Mesendoderm (in vitro differentiated cells): ENCODE results near the gene FOS.

Source experiments
- DNase-seq: peaks from one replicate; pipeline ENCODE4 v3.0.0; 2013
- H2AK5ac ChIP-seq: 2 replicates; pipeline ENCODE4 v1.6.1; 2013; ENCODE audit warnings: low read length, inconsistent platforms
- H2BK120ac ChIP-seq: 2 replicates; pipeline ENCODE4 v1.6.1; 2013; ENCODE audit warnings: low read depth, mild to moderate bottlenecking, low read length, moderate library complexity, mixed read lengths
- H2BK15ac ChIP-seq: replicated peaks from 2 replicates; pipeline ENCODE4 v1.6.1; 2013; ENCODE audit warnings: low read depth, mild to moderate bottlenecking, moderate library complexity
- H2BK5ac ChIP-seq: 2 replicates; pipeline ENCODE4 v1.6.1; 2013; ENCODE audit warnings: low read length, inconsistent platforms
- H3K18ac ChIP-seq: 2 replicates; pipeline ENCODE4 v1.6.1; 2013; ENCODE audit warnings: mild to moderate bottlenecking, low read length, mixed read lengths
- H3K23ac ChIP-seq: one replicate; pipeline ENCODE4 v1.6.1; 2013; ENCODE audit warnings: low read length
- H3K27ac ChIP-seq: 2 replicates; pipeline ENCODE4 v1.5.1; 2013; ENCODE audit warnings: low read depth, mild to moderate bottlenecking, inconsistent platforms, low read length, moderate library complexity
- H3K27me3 ChIP-seq: 2 replicates; pipeline ENCODE4 v1.6.1; 2013; ENCODE audit warnings: low read length, control low read depth, mild to moderate bottlenecking, inconsistent platforms; ENCODE audit not compliant: insufficient read depth, poor library complexity
- H3K36me3 ChIP-seq: 2 replicates; pipeline ENCODE4 v1.6.1; 2013; ENCODE audit warnings: low read length, inconsistent platforms; ENCODE audit not compliant: control insufficient read depth, insufficient read depth
- H3K4ac ChIP-seq: one replicate; pipeline ENCODE4 v1.6.1; 2013; ENCODE audit warnings: low read depth, mild to moderate bottlenecking, low read length, moderate library complexity
- H3K4me1 ChIP-seq: 2 replicates; pipeline ENCODE4 v1.6.1; 2013; ENCODE audit warnings: low read depth, low read length, inconsistent platforms; ENCODE audit not compliant: control insufficient read depth
- H3K4me2 ChIP-seq: 2 replicates; pipeline ENCODE4 v1.6.1; 2013; ENCODE audit warnings: low read length
- H3K4me3 ChIP-seq: 2 replicates; pipeline ENCODE4 v1.5.1; 2013; ENCODE audit warnings: mild to moderate bottlenecking, low read length
- H3K56ac ChIP-seq: one replicate; pipeline ENCODE4 v1.6.1; 2013; ENCODE audit warnings: low read length
- H3K79me1 ChIP-seq: 2 replicates; pipeline ENCODE4 v1.6.1; 2013; ENCODE audit warnings: low read length, inconsistent platforms
- H3K79me2 ChIP-seq: 2 replicates; pipeline ENCODE4 v1.6.1; 2013; ENCODE audit warnings: mild to moderate bottlenecking, low read length; ENCODE audit not compliant: control insufficient read depth, insufficient read depth
- H3K9ac ChIP-seq: 2 replicates; pipeline ENCODE4 v1.6.1; 2013; ENCODE audit warnings: low read length, inconsistent platforms
- H4K5ac ChIP-seq: one replicate; pipeline ENCODE4 v1.6.1; 2013; ENCODE audit warnings: low read length
- H4K8ac ChIP-seq: one replicate; pipeline ENCODE4 v1.6.1; 2013; ENCODE audit warnings: low read depth, mild to moderate bottlenecking, control low read depth, low read length, moderate library complexity
- WGBS: extraction: QIAGEN DNeasy Blood & Tissue Kit; methylation state at CpG from one replicate; pipeline ENCODE4 v1.1.7; 2013; ENCODE audit warnings: low lambda C conversion rate, missing lambda C conversion rate; ENCODE audit not compliant: insufficient coverage; ENCODE audit errors: extremely low coverage; 5-methylcytosine and 5-hydroxymethylcytosine counted together

FOS gene

GRCh38 chr14:75252254-75252837 is 26.3 kb upstream of the FOS start:
- no peak overlapping the region for H3K4me2 ChIP-seq
- no peak overlapping the region for H3K4me3 ChIP-seq
- no peak for DNase-seq

DNA sequence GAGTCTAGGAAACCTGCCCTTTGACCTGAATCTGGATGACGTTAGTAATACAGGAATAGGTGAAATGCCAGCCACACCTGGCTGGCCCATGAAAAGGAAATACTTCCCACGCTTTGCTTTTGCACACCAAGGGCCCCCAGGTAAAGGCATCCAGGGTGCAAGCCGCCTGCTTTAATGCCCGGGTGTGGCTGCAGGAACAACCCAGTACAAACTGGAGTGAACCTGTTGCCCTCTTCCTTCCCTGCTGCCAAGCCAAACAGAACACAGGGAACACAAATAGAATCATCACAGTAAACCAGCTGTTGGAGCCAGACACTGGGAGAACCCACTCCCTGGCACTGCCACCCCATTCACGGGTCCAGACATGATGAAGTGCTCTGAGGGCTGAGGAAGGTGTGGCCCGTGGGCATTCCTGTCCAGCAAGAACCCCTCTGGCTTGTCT is 24.2 kb upstream of the FOS start:
- Histone ChIP-seq H3K56ac (no peak overlapping the region), H3K18ac (no peak overlapping the region), H3K4me3 (no peak overlapping the region), H3K79me2 (no peaks in the 10 kb centered on the region), H3K27ac (no peak overlapping the region), H3K9ac (no peak overlapping the region), H2BK120ac (no peak overlapping the region), H3K79me1 (no peaks in the 10 kb centered on the region), H3K4me1 (no peaks in the 10 kb centered on the region), H2AK5ac (no peak overlapping the region), H3K23ac (no peak overlapping the region), H2BK5ac (no peak overlapping the region), H4K5ac (no peak overlapping the region), H2BK15ac (no peak overlapping the region), H3K27me3 (no peaks in the 10 kb centered on the region), H4K8ac (no peak overlapping the region), H3K4ac (no peak overlapping the region), H3K36me3 (no peaks in the 10 kb centered on the region), H3K4me2 (no peak overlapping the region)
- DNase-seq, result no peak
- WGBS, result no CpG with 5 or more reads among the region's 6 CpGs

More at GRCh38 chr14:75252254-75252837, 26.3 kb upstream of the FOS start:
- Histone ChIP-seq H2AK5ac (no peak overlapping the region), H3K27me3 (no peaks in the 10 kb centered on the region), H3K23ac (no peak overlapping the region), H3K4me1 (no peaks in the 10 kb centered on the region), H4K5ac (no peak overlapping the region), H2BK15ac (no peak overlapping the region), H3K27ac (no peak overlapping the region), H3K18ac (no peak overlapping the region), H3K36me3 (no peaks in the 10 kb centered on the region), H3K79me1 (no peaks in the 10 kb centered on the region), H3K56ac (no peak overlapping the region), H2BK5ac (no peak overlapping the region), H3K79me2 (no peaks in the 10 kb centered on the region), H3K4ac (no peak overlapping the region), H3K9ac (no peak overlapping the region), H2BK120ac (no peak overlapping the region), H4K8ac (no peak overlapping the region)
- WGBS, result no CpG with 5 or more reads among the region's 10 CpGs

DNA sequence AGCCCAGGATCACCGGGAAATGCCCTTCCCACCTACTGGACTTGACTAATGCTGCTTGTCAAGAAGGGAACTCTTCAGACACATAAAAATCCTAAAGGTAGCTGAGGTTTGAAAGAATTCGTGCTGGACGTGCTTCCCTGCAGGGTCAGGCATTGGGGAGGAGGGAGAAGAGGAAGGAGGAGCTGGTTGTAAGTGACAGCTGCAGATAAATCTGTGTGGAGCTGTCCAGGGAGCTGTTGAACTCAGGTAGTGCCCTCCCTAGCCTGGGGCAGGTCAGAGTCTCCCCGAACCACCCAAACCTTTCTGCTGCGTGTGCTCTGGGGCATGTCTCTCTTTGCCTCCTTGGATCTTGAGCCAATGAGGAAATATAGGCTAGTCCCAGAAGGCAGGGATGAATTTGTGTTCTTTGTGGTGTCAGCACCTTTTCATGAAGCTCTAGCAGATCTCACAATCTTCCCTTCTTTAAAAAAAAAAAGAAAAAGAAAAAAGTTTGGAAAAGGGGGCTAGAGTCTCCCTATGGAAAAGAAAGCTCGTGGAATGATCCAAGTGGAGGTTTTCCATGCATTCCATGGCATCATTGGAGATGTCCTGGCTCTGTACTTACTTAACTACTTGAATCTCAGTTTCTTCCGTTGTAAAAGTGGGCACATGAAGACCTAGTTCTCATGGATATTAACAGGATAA is 23.6 kb upstream of the FOS start:
- no peak overlapping the region for H3K18ac ChIP-seq
- no peak overlapping the region for H3K27ac ChIP-seq
- WGBS, result no CpG with 5 or more reads among the region's 7 CpGs
- no peaks in the 10 kb centered on the region for H3K36me3 ChIP-seq
- no peak overlapping the region for H4K5ac ChIP-seq
- no peak overlapping the region for H3K4ac ChIP-seq
- H3K4me3 ChIP-seq, result no peak overlapping the region
- no peaks in the 10 kb centered on the region for H3K27me3 ChIP-seq
- H3K4me1 ChIP-seq, result no peaks in the 10 kb centered on the region
- H3K56ac ChIP-seq, result no peak overlapping the region
- no peak overlapping the region for H2BK120ac ChIP-seq
- no peaks in the 10 kb centered on the region for H3K79me1 ChIP-seq
- H4K8ac ChIP-seq, result no peak overlapping the region
- DNase-seq, result peak; percentile 63
- no peaks in the 10 kb centered on the region for H3K79me2 ChIP-seq
- no peak overlapping the region for H2AK5ac ChIP-seq
- H3K9ac ChIP-seq, result no peak overlapping the region
- H3K4me2 ChIP-seq, result no peak overlapping the region
- no peak overlapping the region for H3K23ac ChIP-seq
- H2BK15ac ChIP-seq, result no peak overlapping the region
- H2BK5ac ChIP-seq, result no peak overlapping the region

DNA sequence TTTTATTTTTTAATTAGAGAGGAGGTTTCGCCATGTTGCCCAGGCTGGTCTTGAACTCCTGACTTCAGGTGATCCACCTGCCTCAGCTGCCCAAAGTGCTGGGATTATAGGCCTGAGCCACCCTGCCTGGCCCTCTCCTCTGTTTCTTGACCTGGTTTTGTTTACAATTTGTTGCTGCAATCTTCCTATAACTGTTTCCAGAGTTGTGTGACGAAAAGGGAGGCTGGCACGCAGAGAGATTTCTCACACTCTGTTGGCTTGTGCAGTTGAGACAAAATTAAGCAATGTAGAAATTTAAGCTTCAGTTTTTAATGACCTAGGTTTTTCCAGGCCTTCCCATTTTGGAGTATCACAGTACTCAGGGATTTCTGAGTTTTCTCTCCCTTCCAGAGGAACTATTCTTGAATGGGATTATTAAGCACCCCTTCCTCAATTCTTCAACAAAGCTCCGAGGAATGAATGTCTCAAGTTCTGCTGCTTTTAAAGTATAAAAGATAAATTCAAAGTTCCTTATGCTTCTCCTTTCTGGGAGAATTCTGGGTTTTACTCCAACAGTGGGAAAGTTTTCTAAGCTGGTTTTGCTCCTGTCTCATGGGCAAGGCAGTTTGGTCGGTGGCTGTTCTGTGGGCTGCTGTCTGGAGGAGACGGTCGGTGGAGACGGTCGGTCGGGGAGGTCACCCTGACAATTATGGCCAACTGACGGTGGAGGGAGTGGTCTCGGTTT is 20.4 kb upstream of the FOS start:
- Histone ChIP-seq H3K79me2 (no peaks in the 10 kb centered on the region), H3K23ac (no peak overlapping the region), H2AK5ac (no peak overlapping the region), H3K56ac (peak overlapping the region; percentile 96), H3K18ac (no peak overlapping the region), H3K4ac (no peak overlapping the region), H3K4me3 (peak overlapping the region; percentile 52), H4K8ac (no peak overlapping the region), H3K36me3 (no peaks in the 10 kb centered on the region), H2BK5ac (peak overlapping the region; percentile 91), H3K4me2 (peak overlapping the region; percentile 92), H4K5ac (no peak overlapping the region), H3K27ac (no peak overlapping the region), H2BK15ac (no peak overlapping the region), H3K27me3 (no peaks in the 10 kb centered on the region), H3K79me1 (no peaks in the 10 kb centered on the region), H3K4me1 (no peaks in the 10 kb centered on the region), H3K9ac (peak overlapping the region; percentile 84), H2BK120ac (no peak overlapping the region)
- no CpG with 5 or more reads among the region's 12 CpGs for WGBS
- DNase-seq, result no peak

- H3K23ac ChIP-seq, result no peak overlapping the region
- no CpG with 5 or more reads among the region's 40 CpGs for WGBS
- H3K4ac ChIP-seq, result no peak overlapping the region
- H3K27me3 ChIP-seq, result no peaks in the 10 kb centered on the region
- peak; percentile 100 for DNase-seq
- no peaks in the 10 kb centered on the region for H3K36me3 ChIP-seq
- H2AK5ac ChIP-seq, result no peak overlapping the region
- H3K56ac ChIP-seq, result peak overlapping the region; percentile 96
- H2BK120ac ChIP-seq, result no peak overlapping the region
- H2BK15ac ChIP-seq, result no peak overlapping the region
- peak overlapping the region; percentile 84 for H3K9ac ChIP-seq
- peak overlapping the region; percentile 99 for H3K4me2 ChIP-seq
- H3K4me1 ChIP-seq, result no peaks in the 10 kb centered on the region
- H3K18ac ChIP-seq, result no peak overlapping the region
- H3K79me2 ChIP-seq, result no peaks in the 10 kb centered on the region
- H2BK5ac ChIP-seq, result peak overlapping the region; percentile 91
- no peak overlapping the region for H4K5ac ChIP-seq
- no peaks in the 10 kb centered on the region for H3K79me1 ChIP-seq
- H3K27ac ChIP-seq, result no peak overlapping the region
- H3K4me3 ChIP-seq, result peak overlapping the region; percentile 58
- H4K8ac ChIP-seq, result no peak overlapping the region
These were observed 19.7 kb upstream of the FOS start for GRCh38 chr14:75258803-75259509.
